C4-2B (cell line): ENCODE measurements around the gene TNIP2.

Source experiments
- CTCF ChIP-seq: fragments of 450-650 bp; conservative IDR thresholded peaks from 2 replicates; pipeline ENCODE4 v1.5.1; 2017; ENCODE audit warnings: mild to moderate bottlenecking
- ZFX ChIP-seq: fragments of 450-650 bp; IDR thresholded peaks from 2 replicates; pipeline ENCODE4 v1.6.1; 2017

- no peak for TF ChIP-seq CTCF
- no peak for TF ChIP-seq ZFX
These were observed 48.4 kb upstream of the TNIP2 start for GRCh38 chr4:2804449-2804972.
